ENCODE data around the gene NRROS. TPM values are rescaled to one million over a fixed set of nuclear protein-coding genes. Genes with fewer than 3 reads are reported as not detected.

The NRROS gene
- polyA plus RNA-seq, 1 of the 3 experiments (the other 2 are of a cell fraction): 0.25 TPM

DNA sequence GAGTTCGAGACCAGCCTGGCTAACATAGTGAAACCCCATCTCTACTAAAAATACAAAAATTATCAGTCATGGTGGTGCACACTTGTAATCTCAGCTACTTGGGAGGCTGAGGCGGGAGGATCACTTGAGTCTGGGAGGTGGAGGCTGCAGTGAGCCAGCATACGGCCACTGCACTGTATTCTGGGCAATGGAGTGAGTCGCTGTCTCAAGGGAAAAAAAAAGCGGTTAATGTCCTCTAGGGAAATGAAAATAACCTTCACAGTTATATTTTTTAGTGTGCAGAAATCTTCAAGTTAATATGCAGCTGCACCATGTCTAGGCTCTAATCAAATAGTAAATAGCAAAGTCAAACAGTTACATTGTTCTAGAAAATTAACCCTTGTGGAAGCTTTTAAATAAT lies 57.8 kb downstream of the NRROS start:
- Histone ChIP-seq H3K9me2 (no peaks in the 10 kb centered on the region), H3K36me3 (replicated peaks in 1 of 2; ENCODE audit: control insufficient read depth in 1 of 2, insufficient read depth in 2 of 2, low read length in 1 of 2) (no peaks in the 10 kb centered on the region), H3K9ac (no peak overlapping the region), H3K4me1 (ENCODE audit: control insufficient read depth in 1 of 2, insufficient read depth in 2 of 2, low read depth in 1 of 2, low read length in 1 of 2) (no peaks in the 10 kb centered on the region), H3K4me2 (no peak overlapping the region), H3K4me3 (ENCODE audit: low read depth in 2 of 2, low read length in 1 of 2) (no peak overlapping the region), H3K9me3 (no peaks in the 10 kb centered on the region), H4K20me1 (ENCODE audit: insufficient read depth) (no peaks in the 10 kb centered on the region), H3F3A (replicated peaks; ENCODE audit: insufficient read depth) (no peaks in the 10 kb centered on the region), H3K27me3 (ENCODE audit: insufficient read depth) (no peaks in the 10 kb centered on the region), H2AFZ (ENCODE audit: low read depth) (no peak overlapping the region), H3K27ac (ENCODE audit: low read depth in 2 of 2, low read length in 1 of 2) (no peak overlapping the region), H3K79me2 (ENCODE audit: insufficient read depth) (no peaks in the 10 kb centered on the region)
- POLR2A ChIA-PET: no interaction called here
- no peak for TF ChIP-seq IRF3 (IDR thresholded peaks at IDR 0.05; ENCODE audit: low read depth, low read length)
- TF ChIP-seq FOXM1 (IDR thresholded peaks at IDR 0.05; ENCODE audit: low read depth): no peak
- TF ChIP-seq MXI1 (IDR thresholded peaks at IDR 0.05; ENCODE audit: low read depth, low read length): no peak
- TF ChIP-seq, protein P1, sequence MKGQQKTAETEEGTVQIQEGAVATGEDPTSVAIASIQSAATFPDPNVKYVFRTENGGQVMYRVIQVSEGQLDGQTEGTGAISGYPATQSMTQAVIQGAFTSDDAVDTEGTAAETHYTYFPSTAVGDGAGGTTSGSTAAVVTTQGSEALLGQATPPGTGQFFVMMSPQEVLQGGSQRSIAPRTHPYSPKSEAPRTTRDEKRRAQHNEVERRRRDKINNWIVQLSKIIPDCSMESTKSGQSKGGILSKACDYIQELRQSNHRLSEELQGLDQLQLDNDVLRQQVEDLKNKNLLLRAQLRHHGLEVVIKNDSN (IDR thresholded peaks at IDR 0.05; ENCODE audit: borderline replicate concordance, low read depth): no peak
- TF ChIP-seq, protein P2, sequence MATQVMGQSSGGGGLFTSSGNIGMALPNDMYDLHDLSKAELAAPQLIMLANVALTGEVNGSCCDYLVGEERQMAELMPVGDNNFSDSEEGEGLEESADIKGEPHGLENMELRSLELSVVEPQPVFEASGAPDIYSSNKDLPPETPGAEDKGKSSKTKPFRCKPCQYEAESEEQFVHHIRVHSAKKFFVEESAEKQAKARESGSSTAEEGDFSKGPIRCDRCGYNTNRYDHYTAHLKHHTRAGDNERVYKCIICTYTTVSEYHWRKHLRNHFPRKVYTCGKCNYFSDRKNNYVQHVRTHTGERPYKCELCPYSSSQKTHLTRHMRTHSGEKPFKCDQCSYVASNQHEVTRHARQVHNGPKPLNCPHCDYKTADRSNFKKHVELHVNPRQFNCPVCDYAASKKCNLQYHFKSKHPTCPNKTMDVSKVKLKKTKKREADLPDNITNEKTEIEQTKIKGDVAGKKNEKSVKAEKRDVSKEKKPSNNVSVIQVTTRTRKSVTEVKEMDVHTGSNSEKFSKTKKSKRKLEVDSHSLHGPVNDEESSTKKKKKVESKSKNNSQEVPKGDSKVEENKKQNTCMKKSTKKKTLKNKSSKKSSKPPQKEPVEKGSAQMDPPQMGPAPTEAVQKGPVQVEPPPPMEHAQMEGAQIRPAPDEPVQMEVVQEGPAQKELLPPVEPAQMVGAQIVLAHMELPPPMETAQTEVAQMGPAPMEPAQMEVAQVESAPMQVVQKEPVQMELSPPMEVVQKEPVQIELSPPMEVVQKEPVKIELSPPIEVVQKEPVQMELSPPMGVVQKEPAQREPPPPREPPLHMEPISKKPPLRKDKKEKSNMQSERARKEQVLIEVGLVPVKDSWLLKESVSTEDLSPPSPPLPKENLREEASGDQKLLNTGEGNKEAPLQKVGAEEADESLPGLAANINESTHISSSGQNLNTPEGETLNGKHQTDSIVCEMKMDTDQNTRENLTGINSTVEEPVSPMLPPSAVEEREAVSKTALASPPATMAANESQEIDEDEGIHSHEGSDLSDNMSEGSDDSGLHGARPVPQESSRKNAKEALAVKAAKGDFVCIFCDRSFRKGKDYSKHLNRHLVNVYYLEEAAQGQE (IDR thresholded peaks at IDR 0.05; ENCODE audit: low read depth, low read length): no peak
- TF ChIP-seq GATA2 (CRISPR knock-in tag; IDR thresholded peaks at IDR 0.05): no peak
- TF ChIP-seq FOSL2 (IDR thresholded peaks at IDR 0.05; ENCODE audit: borderline replicate concordance, low read depth): no peak
- TF ChIP-seq EZH2phosphoT487 (IDR thresholded peaks at IDR 0.05; ENCODE audit: borderline replicate concordance, low read depth): no peak
- TF ChIP-seq GABPA (IDR thresholded peaks at IDR 0.05; ENCODE audit: low read depth): no peak
- no peak for TF ChIP-seq TAF1 (IDR thresholded peaks at IDR 0.05; ENCODE audit: borderline replicate concordance, low read depth, low read length)
- TF ChIP-seq RFX5 (IDR thresholded peaks at IDR 0.05; ENCODE audit: low read length): no peak
- TF ChIP-seq FOXJ3 (CRISPR knock-in tag; IDR thresholded peaks at IDR 0.05): no peak
- TF ChIP-seq JUND (IDR thresholded peaks at IDR 0.05): no peak
- TF ChIP-seq NRF1 (IDR thresholded peaks at IDR 0.05; ENCODE audit: low read depth, low read length): no peak
- no peak for TF ChIP-seq MEF2A (IDR thresholded peaks at IDR 0.05; ENCODE audit: borderline replicate concordance, low read depth)
- no peak for DNase-seq
- WGBS (ENCODE audit: low lambda C conversion rate): 89% methylated on average over 5 of the region's 5 CpGs
- CTCF ChIA-PET: interaction anchor here (2.9 kb wide), 1 partner anchor 12 kb away, joined by 15 read pairs; no protein-coding TSS in a partner anchor
